G401 (cell line): ENCODE measurements around the gene RBM10. TPM values are rescaled to one million over a fixed set of nuclear protein-coding genes. Genes with fewer than 3 reads are reported as not detected.
"Not testable (repeated sequence)": the region's sequence is repeated elsewhere in the genome, so short reads cannot be mapped to it uniquely, and the experiment has no call there.

Source experiments
- DNase-seq: peaks from one replicate; pipeline ENCODE4 v3.0.0-alpha.2; 2015; ENCODE audit warnings: low spot score
- in situ Hi-C: cut with HindIII; loops from 2 replicates; pipeline ENCODE4 v1.10.0; 2016; ENCODE audit warnings: low sequenced_read_pairs, mixed read lengths
- total RNA-seq: library from RNA; depleted of rRNA; stranded (reverse); fragments of >200 nt; shearing (Covaris generic); gene quantifications from 2 replicates; pipeline ENCODE4 v1.2.3, GENCODE V29; 2014; rRNA removed

RBM10 gene, protein sequence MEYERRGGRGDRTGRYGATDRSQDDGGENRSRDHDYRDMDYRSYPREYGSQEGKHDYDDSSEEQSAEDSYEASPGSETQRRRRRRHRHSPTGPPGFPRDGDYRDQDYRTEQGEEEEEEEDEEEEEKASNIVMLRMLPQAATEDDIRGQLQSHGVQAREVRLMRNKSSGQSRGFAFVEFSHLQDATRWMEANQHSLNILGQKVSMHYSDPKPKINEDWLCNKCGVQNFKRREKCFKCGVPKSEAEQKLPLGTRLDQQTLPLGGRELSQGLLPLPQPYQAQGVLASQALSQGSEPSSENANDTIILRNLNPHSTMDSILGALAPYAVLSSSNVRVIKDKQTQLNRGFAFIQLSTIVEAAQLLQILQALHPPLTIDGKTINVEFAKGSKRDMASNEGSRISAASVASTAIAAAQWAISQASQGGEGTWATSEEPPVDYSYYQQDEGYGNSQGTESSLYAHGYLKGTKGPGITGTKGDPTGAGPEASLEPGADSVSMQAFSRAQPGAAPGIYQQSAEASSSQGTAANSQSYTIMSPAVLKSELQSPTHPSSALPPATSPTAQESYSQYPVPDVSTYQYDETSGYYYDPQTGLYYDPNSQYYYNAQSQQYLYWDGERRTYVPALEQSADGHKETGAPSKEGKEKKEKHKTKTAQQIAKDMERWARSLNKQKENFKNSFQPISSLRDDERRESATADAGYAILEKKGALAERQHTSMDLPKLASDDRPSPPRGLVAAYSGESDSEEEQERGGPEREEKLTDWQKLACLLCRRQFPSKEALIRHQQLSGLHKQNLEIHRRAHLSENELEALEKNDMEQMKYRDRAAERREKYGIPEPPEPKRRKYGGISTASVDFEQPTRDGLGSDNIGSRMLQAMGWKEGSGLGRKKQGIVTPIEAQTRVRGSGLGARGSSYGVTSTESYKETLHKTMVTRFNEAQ
- total RNA-seq = 51.8 and 67.8 TPM in 2 replicates

DNA sequence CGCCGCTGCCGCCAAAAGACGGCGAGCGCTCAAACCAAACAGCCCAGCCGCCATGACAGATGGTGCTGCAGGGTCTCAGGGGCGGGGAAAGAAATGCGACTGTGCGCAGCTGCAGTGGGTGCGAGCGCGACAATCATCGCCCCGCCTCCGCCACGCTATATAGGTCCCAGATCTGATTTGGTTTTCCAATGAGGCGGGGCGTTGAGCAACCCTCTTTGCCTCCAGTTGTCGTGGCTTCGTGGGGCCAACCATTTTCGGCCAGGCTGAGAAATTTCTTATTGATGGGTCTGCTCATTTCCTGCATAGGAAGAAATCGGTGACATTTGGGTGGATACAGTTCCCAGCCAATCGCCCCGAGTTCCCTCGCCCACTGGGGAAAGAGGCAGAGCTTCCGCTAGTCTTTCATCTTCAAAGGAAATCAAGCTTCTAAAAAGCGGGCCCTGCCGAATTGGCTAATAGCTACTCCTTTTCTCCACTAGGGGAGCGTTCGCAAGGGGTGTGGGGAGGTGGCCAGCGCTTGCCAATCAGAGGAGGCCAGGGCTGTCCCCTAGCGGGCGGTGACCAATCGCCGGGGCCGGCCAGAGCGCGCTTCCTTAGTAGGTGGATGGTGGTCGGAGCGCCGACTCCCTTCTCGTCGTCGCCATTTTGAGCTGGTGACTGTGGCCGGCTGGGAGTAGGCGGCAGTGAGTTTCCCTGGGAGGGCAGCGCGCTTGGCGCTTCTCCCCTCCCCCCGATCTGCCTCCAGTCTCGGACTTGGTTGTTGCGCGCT is at the start of gene RBM10, which contains the start of gene NDUFB11:
Gene RBM10, plus strand, starts transcription at position 596 of the 769 bp plus-strand sequence. CDS start 2,261 bp downstream, outside the sequence.
Gene NDUFB11, minus strand, starts transcription at position 77 of the 769 bp plus-strand sequence. Its CDS starts 23 bp downstream, at position 54.
- peak; percentile 94 for DNase-seq
- in situ Hi-C loops = no loop called here

DNA sequence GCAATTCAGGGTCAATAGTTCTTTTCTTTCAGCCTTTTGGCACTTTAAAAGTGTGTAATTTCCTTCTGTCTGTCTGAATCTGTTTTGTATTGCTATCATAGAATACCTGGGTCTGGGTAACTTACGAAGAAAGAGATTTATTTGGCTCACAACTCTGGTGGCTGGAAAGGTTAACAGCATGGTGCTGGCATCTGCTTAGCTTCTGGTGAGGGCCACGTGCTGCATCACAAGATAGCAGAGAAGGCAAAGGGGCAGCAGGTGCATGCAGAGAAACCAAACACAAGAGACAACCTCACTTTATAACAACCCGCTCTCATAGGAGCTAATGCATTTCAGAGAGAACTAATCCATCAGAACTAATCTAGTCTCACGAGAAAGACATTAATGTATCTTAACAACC is 48.0 kb upstream of the RBM10 start:
- peak; percentile 14 for DNase-seq
- in situ Hi-C loops = no loop called here

DNA sequence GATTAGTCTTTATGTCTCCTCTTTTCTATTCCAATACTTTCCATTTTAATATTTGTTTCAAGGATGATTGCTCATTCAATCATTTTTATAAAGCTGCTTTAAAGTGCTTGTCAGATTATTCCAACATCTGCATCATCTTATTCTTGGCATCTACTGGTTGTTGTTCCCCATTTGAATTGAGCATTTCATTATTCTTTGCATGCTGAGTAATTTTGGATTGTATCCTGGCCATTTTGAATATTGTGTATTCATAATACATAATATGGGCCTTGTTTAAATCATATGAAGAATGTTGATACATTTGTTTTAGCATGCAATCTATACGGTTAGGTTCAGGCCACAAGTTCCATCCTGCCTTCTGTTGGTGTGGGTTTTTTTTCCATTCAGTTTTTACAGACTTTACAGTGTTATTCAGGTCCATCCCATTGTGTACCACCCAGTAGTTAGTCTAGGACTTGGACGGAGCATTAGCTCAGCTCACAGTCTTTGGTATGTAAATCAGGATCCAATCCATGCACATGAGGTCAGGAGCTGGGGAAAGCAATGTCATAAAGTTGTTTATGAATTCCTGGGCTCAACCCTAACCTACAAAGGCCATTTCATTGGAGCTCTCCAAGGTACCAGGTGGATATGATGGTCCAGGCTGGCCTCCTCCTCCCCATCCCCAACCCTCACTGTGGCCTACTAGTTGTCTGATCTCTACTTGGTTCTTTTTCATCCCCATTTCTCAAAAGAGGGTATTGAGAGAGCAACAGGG is 46.5 kb upstream of the RBM10 start:
- in situ Hi-C loops = no loop called here
- no peak for DNase-seq

DNA sequence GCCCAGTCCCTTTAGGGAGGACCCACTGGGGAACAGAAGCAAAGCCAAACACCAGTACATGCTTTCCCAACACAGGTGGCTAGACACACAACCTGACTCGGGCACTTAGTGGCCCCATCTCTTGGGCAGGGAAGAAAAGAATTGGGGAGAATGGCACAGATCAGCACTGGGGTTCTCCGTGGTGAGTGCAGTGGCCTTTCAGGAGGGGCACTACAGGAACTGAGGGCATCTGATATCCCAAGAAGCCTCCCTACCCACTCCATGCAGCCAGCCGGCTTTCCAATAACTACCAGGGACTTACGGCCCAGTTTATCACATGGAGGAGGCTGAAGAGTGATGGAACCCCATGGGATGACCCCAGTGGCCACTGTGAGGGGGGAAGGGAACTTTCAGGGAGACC is 43.8 kb upstream of the RBM10 start:
- in situ Hi-C loops = no loop called here

DNA sequence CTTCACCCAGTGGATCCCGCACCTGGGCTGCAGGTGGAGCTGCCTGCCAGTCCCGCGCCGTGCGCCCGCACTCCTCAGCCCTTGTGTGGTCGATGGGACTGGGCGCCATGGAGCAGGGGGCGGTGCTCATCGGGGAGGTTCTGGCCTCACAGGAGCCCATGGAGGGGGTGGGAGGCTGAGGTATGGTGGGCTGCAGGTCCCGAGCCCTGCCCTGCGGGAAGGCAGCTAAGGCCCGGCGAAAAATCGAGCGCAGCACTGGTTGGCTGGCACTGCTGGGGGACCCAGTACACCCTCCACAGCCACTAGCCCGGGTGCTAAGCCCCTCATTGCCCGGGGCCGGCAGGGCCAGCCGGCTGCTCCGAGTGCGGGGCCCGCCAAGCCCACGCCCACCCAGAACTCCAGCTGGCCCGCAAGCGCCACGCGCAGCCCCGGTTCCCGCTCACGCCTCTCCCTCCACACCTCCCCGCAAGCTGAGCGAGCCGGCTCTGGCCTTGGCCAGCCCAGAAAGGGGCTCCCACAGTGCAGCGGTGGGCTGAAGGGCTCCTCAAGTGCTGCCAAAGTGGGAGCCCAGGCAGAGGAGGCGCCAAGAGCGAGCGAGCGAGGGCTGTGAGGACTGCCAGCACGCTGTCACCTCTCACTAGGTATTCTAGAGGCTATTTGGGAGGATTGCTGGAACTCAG is 33.9 kb upstream of the RBM10 start:
- in situ Hi-C loops = not testable (repeated sequence)

More for the DNA sequence above, 43.8 kb upstream of the RBM10 start:
- DNase-seq = no peak

DNA sequence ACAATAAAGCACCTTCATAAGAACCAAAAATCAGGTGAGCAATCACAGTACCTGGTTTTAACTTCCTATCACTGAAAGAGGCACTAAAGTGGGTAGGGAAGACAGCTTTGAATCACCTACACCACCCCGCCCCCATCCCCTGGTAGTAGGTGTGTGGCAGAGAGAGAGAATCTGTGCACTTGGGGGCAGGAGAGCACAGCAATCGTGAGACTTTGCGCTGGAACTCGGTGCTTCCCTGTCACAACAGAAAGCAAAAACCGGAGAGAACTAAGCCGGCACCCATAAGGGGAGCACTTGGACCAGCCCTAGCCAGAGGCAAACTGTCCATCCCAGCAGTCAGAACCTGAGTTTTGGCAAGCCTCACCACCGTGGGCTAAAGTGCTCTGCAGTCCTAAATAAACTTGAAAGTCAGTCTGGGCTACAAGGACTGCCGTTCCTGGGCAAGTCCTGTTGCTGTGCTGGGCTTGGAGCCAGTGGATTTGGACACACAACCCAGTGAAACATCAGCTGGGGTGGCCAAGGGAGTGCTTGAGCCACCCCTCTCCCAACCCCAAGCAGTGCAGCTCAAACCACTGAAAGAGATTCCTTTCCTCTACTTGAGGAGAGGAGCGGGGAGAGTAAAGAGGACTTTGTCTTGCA is 32.6 kb upstream of the RBM10 start:
- in situ Hi-C loops = no loop called here
- DNase-seq = no peak

More for the DNA sequence above, 33.9 kb upstream of the RBM10 start:
- not testable (repeated sequence) for DNase-seq

DNA sequence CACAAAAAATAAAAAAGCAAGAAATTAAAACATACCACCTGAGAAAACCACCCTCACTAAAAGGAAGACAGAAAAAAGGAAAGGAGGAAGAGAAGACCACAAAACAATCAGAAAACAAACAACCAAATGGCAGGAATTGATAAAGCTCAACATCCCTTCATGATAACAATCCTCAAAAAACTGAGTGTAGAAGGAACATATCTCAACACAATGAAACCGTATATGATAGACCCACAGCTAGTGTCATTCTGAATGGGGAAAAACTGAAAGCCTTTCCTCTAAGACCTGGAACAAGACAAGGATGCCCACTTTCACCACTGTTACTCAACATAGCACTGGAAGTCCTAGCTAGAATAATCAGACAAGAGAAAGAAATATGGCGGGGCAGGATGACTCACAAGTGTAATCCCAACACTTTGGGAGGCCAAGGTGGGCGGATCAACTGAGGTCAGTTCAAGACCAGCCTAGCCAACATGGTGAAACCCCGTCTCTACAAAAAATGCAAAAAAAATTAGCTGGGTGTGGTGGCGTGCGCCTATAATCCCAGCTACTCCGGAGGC is 28.4 kb upstream of the RBM10 start:
- in situ Hi-C loops, DNase-seq: not testable (repeated sequence)

DNA sequence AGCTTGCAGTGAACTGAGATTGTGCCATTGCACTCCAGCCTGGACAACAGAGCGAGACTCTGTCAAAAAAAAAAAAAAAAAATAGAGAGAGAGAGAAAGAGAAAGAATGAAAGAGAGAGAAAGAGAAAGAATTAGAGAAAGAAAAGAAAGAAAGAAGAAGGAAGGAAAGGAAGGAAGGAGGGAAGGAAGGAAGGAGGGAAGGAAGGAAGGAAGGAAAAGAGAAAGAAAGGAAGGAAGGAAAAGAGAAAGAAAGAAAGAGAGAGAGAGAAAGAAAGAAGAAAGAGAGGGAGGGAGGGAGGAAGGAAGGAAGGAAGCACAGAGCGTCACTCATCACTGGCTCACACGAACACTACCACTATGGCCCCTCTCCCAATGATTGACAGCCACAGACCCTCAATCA is 20.6 kb upstream of the RBM10 start:
- DNase-seq, in situ Hi-C loops: not testable (repeated sequence)

DNA sequence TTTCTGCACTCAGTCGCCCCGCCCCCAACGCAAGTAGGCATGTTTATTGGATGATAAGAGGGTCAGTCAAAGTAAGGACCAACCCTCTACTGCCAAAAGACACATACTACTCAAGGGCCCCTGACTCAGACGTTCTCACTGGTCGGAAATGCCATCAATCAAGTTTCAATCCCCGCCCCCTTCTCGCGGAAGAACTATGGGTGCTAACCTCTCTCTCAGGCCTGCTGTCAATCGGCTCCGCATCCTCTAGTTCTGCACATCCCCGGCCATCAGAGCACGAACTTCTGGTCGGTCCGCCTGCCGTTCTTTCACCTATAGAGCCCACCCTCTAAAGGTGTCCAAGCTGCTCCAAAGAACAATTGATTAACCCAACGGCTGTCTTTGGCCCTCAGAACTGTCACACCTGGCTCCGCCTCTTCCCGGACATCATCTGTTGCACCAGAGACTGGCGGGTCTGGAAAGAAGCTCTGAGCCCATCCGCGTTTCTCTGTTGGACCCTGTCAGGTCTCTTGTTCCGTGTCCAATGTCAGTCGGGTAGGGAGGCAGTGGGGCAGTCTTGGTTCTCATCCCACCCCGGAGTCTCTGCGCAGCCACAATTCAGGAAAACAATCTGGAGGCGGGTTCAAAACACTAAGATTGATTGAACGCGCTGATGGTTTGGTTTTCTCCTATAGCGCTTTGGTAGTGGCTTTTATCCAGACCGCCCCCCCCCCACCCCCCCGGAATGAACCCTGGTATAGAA is 15.7 kb upstream of the RBM10 start:
- in situ Hi-C loops = no loop called here
- peak; percentile 97 for DNase-seq

DNA sequence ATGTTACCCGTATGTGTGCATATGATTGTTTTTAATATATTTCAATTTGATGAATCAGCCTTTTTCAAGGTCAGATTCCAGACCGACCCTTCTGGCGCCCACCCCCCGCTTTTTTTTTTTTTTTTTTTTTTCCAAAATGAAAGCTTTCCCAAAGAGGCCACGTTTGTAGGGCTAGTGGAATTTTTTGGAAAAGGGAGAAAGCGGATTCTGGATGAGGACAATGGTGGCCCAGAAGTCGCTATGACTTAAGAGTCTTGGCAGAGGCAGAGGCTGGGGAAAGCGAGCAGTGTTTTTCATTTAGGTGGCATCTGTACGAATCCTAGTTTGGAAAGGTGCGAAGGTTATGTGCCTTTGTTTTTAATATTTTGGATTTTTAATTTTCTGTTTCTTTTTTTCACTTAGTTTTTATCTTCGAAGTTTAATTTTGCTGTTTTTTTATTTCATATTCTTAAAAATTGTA is 15.1 kb upstream of the RBM10 start:
- in situ Hi-C loops = no loop called here

DNA sequence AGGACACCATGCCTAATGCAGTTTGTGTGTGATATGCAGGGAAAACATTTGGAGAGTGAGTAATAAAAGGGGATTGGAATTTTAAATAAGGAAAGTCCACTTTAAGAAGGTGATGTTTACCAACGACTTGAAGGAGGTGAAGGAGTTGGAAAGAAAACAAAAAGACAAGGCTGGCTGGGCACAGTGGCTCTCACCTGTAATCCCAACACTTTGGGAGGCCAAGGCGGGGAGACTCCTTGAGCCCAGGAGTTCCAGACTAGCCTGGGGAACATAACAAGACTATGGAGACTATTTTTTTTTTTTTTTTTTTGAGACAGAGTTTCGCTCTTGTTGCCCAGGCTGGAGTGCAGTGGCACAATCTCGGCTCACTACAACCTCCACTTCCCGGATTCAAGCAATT is 11.5 kb upstream of the RBM10 start:
- DNase-seq = no peak
- in situ Hi-C loops = no loop called here

More for the DNA sequence above, 15.1 kb upstream of the RBM10 start:
- peak; percentile 29 for DNase-seq

DNA sequence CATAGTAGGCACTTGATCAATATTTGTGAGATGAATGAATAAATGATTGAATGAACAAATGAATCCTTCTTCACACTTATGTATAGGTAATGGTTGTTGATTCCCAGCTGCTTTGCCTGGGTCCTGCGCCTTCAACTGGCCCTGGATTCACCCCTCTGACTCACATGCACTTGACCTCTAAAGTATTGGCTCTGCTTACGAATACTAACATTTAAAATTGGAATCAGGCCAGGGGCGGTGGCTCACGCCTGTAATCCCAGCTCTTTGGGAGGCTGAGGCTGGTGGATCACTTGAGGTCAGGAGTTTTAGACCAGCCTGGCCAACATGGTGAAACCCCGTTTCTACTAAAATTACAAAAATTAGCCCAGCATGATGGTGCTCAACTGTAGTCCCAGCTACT is 9.4 kb upstream of the RBM10 start:
- in situ Hi-C loops, DNase-seq: not testable (repeated sequence)

DNA sequence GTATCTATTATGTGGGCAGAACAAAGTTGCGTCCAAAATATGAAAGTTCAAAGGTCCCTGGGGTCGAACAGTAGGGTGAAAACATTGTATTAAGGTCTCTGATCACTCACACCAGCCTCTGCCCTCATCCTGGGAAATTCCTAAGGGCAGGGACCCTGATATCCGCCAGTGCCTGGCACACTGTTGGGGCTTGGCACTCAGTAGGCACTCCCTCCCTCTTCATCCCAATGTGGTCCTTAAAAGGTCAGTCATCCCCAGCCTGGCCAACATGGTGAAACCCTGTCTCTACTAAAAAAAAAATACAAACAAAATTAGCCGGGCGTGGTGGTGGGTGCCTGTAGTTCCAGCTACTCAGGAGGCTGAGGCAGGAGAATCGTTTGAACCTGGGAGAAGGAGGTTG is 6.8 kb upstream of the RBM10 start:
- no peak for DNase-seq
- in situ Hi-C loops = no loop called here

DNA sequence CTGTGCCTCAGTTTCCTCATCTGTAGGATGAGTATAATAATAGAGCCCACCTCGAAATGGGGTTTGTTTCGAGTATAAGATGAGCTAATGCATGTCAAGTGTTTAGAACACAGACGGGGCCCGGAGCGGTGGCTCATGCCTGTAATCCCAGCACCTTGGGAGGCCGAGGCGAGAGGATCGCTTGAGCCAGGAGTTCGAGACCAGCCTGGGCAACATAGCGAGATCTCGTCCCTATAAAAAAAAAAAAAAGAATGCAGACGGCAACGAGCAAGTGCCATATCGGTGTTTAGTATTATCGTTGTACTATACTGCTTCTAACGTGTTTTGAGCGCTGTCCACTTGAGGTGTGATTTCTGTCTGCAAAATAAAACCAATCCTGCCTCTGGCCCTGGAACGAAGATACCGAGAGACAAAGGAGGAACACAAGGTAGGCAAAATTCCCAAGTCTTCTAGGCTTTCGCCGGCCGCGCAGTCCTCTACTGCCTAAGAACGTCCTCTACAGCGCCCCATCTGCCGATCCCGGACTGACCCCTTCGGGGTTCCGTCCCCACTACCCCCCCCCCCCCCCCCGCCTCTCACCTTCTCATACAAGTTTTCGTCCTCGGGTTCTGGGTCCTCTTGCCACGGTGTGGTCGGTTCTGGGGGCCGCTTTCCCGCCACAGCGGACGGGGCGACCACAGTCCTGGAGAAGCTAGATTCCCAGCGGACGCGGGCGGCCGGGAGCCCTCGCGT is 961 bp upstream of the RBM10 start:
- peak; percentile 44 for DNase-seq
- in situ Hi-C loops = no loop called here

DNA sequence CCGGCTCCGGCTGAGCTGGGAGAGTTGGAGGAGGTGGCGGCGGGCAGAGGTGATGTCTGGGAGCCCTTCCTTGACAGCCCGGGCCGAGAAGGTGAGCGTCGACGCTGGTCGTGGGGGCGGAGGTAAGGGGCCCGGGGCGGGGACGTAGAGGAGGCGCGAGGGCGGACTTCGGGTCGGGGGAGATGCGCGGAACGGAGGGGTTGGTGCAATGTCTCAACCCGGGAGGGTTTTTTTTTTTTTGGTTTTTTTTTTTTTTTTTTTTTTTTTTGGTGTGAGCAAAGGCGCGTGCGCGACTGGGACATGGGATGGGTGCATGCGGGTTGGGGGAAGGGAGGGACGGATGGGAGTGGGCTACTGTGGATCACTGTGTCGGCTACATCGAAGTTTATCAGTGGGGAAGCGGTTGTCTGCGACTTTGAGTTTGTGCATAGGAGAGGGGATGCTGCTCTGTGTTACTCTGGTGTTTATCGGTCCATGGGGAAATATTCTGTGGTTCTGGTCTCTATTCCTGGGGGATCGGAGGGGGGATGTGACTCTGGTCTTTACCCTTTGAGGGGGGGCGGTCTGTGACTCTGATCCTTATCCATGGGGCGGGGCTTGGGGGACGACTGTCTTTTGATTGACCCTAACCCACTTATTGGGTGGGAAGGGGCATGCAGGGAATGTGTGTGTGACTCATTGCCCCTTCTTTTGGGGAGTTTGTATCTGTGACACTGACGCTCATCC is 537 bp downstream of the RBM10 start:
- in situ Hi-C loops = no loop called here
- no peak for DNase-seq
